B cell (primary cell): Measurements from ENCODE around the gene CACHD1.

Experiments used
- EZH2 ChIP-seq: IDR thresholded peaks from 2 replicates; pipeline ENCODE4 v1.6.1; 2012; ENCODE audit warnings: borderline replicate concordance, low read depth, mild to moderate bottlenecking, moderate library complexity, low read length; ENCODE audit not compliant: insufficient read depth, poor library complexity, severe bottlenecking
- TF ChIP-seq, protein P1 (sequence below): fragments of 200-600 bp; IDR thresholded peaks from one replicate; pipeline ENCODE4 v1.8.0; 2022; ENCODE audit warnings: antibody characterized with exemption, mild to moderate bottlenecking

DNA sequence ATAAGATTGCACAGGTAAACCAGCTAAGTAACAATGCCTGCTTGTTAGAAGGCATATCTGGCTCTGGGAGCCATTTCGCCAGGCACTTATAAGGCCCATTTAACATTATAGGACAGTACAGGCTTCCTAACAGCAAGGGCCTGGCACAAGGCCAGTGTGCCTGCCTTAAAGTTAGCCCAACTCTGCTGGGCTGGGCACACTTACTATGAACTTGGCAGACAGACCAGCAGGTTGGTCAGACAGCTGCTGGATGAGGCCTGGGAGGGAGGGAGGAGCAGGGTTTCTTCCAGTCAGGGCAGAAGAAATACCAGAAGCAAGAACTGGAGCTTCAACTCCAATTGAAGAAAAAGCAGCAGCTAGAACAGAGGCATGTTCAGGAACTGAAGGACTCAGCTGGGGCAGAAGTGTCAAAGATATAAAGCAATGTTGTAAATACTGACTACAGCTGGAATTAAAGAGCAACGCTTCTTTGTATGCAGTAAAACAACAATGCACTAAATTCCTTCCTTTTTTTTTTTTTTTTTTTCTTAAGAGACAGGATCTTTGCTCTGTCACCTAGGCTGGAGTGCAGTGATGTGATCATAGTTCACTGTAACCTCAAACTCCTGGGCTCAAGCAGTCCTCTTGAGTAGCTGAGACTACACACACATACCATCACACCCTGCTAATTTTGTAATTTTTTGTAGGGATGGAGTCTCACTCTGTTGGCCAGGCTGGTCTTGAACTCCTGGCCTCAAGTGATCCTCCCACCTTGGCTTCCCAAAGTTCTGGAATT, 4.9 kb downstream of the CACHD1 start:
- TF ChIP-seq, protein P1, sequence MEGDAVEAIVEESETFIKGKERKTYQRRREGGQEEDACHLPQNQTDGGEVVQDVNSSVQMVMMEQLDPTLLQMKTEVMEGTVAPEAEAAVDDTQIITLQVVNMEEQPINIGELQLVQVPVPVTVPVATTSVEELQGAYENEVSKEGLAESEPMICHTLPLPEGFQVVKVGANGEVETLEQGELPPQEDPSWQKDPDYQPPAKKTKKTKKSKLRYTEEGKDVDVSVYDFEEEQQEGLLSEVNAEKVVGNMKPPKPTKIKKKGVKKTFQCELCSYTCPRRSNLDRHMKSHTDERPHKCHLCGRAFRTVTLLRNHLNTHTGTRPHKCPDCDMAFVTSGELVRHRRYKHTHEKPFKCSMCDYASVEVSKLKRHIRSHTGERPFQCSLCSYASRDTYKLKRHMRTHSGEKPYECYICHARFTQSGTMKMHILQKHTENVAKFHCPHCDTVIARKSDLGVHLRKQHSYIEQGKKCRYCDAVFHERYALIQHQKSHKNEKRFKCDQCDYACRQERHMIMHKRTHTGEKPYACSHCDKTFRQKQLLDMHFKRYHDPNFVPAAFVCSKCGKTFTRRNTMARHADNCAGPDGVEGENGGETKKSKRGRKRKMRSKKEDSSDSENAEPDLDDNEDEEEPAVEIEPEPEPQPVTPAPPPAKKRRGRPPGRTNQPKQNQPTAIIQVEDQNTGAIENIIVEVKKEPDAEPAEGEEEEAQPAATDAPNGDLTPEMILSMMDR, result no peak
- TF ChIP-seq EZH2, result no peak
